H1 (cell line): ENCODE data around the gene FCN2. TPM values are rescaled to one million over a fixed set of nuclear protein-coding genes. Genes with fewer than 3 reads are reported as not detected.

Experiments used
- CTCF ChIA-PET: fragments of 300-600 bp; sonication (Branson Sonifier 250); formaldehyde crosslinking; loops from one replicate; lab custom pipeline; 2021; ENCODE audit not compliant: partially characterized antibody; lab: Charles Lee
- POLR2A ChIA-PET: fragments of 300-600 bp; sonication (Branson Sonifier 250); formaldehyde crosslinking; loops from one replicate; lab custom pipeline; 2021; ENCODE audit warnings: inconsistent platforms; ENCODE audit not compliant: partially characterized antibody; lab: Charles Lee
- DNase-seq, 2 experiments: peaks; one replicate each; pipeline versions ENCODE4 v3.0.0 to v3.0.0-alpha.2; 2010 to 2022; ENCODE audit warnings: low spot score in 2 of 2, low read depth in 1 of 2, mixed read lengths in 1 of 2
- FAIRE-seq: peaks from 2 replicates; lab custom pipeline; 2011; peaks lifted over from hg19 to GRCh38; lab: Jason Lieb, UNC
- H2AFZ ChIP-seq: 2 replicates; pipeline ENCODE4 v1.8.1; 2012; ENCODE audit warnings: low read length, inconsistent platforms
- H2AK5ac ChIP-seq: 2 replicates; pipeline ENCODE4 v1.6.1; 2013; ENCODE audit warnings: low read depth, low read length
- H2BK120ac ChIP-seq: replicated peaks from 2 replicates; pipeline ENCODE3; 2013; ENCODE audit warnings: low read depth, low read length, inconsistent platforms
- H2BK12ac ChIP-seq: 2 replicates; pipeline ENCODE4 v1.6.1; 2013; ENCODE audit warnings: low read depth, low read length
- H2BK15ac ChIP-seq: 2 replicates; pipeline ENCODE4 v1.6.1; 2013; ENCODE audit warnings: low read length
- H2BK20ac ChIP-seq: 2 replicates; pipeline ENCODE4 v1.6.1; 2013; ENCODE audit warnings: low read length
- H2BK5ac ChIP-seq: 2 replicates; pipeline ENCODE4 v1.6.1; 2013; ENCODE audit warnings: low read depth, low read length
- H3K14ac ChIP-seq: 2 replicates; pipeline ENCODE4 v1.6.1; 2013; ENCODE audit warnings: inconsistent platforms; ENCODE audit not compliant: insufficient read length
- H3K18ac ChIP-seq: 2 replicates; pipeline ENCODE4 v1.6.1; 2013; ENCODE audit warnings: low read length; ENCODE audit errors: extremely low read depth
- H3K23ac ChIP-seq: 2 replicates; pipeline ENCODE4 v1.6.1; 2013; ENCODE audit warnings: inconsistent platforms; ENCODE audit not compliant: insufficient read length
- H3K23me2 ChIP-seq: 2 replicates; pipeline ENCODE4 v1.6.1; 2013; ENCODE audit warnings: low read depth, low read length
- H3K27ac ChIP-seq: 2 replicates; pipeline ENCODE4 v1.6.1; 2011; ENCODE audit warnings: low read depth, low read length, inconsistent platforms
- H3K27me3 ChIP-seq, 4 experiments: replicated peaks in 1 of 4; 1 replicate in 1 of 4; 2 replicates in 3 of 4; pipeline versions ENCODE4 v1.6.1 to v1.8.1; 2011 to 2013; ENCODE audit warnings: low read length in 3 of 4, mild to moderate bottlenecking in 3 of 4, inconsistent platforms in 2 of 4, mixed read lengths in 2 of 4, moderate library complexity in 1 of 4; ENCODE audit not compliant: control insufficient read depth in 3 of 4, insufficient read depth in 3 of 4; ENCODE audit errors: extremely low read depth in 1 of 4
- H3K36me3 ChIP-seq, 4 experiments: 2 replicates each; pipeline versions ENCODE4 v1.6.1 to v1.8.1; 2011 to 2013; ENCODE audit warnings: mild to moderate bottlenecking in 4 of 4, low read length in 3 of 4, moderate library complexity in 2 of 4, control low read depth in 1 of 4, inconsistent platforms in 1 of 4; ENCODE audit not compliant: insufficient read depth in 4 of 4, control insufficient read depth in 2 of 4
- H3K4ac ChIP-seq: replicated peaks from 2 replicates; pipeline ENCODE3; 2013; ENCODE audit warnings: low read length, low read depth, mixed read lengths, inconsistent platforms; ENCODE audit not compliant: insufficient read length
- H3K4me1 ChIP-seq, 4 experiments: replicated peaks in 1 of 4; 1 replicate in 1 of 4; 2 replicates in 3 of 4; pipeline versions ENCODE4 v1.6.1 to v1.8.1; 2011 to 2013; ENCODE audit warnings: low read length in 3 of 4, inconsistent platforms in 2 of 4, mixed read lengths in 1 of 4; ENCODE audit not compliant: insufficient read depth in 4 of 4, control insufficient read depth in 3 of 4
- H3K4me2 ChIP-seq, 2 experiments: 2 replicates each; pipeline versions ENCODE4 v1.6.1 to v1.8.1; 2011 to 2013; ENCODE audit warnings: low read depth in 2 of 2, low read length in 2 of 2, control low read depth in 1 of 2, inconsistent platforms in 1 of 2, mild to moderate bottlenecking in 1 of 2; ENCODE audit not compliant: insufficient read depth in 1 of 2
- H3K4me3 ChIP-seq, 4 experiments: fragments of 200-600, 300-600 bp in 1 of 4; sonication (generic), shearing (Covaris generic), sonication (Bioruptor Twin) in 1 of 4; 2 replicates each; pipeline versions ENCODE4 v1.5.1 to v1.8.1; 2011 to 2016; ENCODE audit warnings: low read length in 4 of 4, low read depth in 3 of 4, control low read depth in 2 of 4, inconsistent platforms in 2 of 4, mild to moderate bottlenecking in 2 of 4, mixed read lengths in 1 of 4, moderate library complexity in 1 of 4; ENCODE audit not compliant: insufficient read depth in 2 of 4; ENCODE audit errors: extremely low read depth in 1 of 4
- H3K56ac ChIP-seq: replicated peaks from 2 replicates; pipeline ENCODE3; 2013; ENCODE audit warnings: low read depth, mild to moderate bottlenecking, mixed read lengths, low read length, inconsistent platforms; ENCODE audit not compliant: insufficient read length
- H3K79me1 ChIP-seq: 2 replicates; pipeline ENCODE4 v1.6.1; 2013; ENCODE audit warnings: low read depth, low read length, control low read depth
- H3K79me2 ChIP-seq, 2 experiments: 2 replicates each; pipeline versions ENCODE4 v1.6.1 to v1.8.1; 2012 to 2013; ENCODE audit warnings: low read length in 2 of 2, mild to moderate bottlenecking in 2 of 2, inconsistent platforms in 1 of 2; ENCODE audit not compliant: insufficient read depth in 2 of 2, control insufficient read depth in 1 of 2
- H3K9ac ChIP-seq, 4 experiments: replicated peaks in 1 of 4; 1 replicate in 1 of 4; 2 replicates in 3 of 4; pipeline versions ENCODE4 v1.6.1 to v1.8.1; 2011 to 2013; ENCODE audit warnings: low read depth in 3 of 4, low read length in 3 of 4, control low read depth in 2 of 4, mild to moderate bottlenecking in 2 of 4, moderate library complexity in 2 of 4, inconsistent platforms in 1 of 4; ENCODE audit errors: extremely low read depth in 1 of 4
- H3K9me3 ChIP-seq, 2 experiments: 2 replicates each; pipeline versions ENCODE4 v1.6.1 to v1.8.1; 2012 to 2013; ENCODE audit warnings: mild to moderate bottlenecking in 2 of 2, moderate library complexity in 2 of 2, control low read depth in 1 of 2, inconsistent platforms in 1 of 2, low read depth in 1 of 2, low read length in 1 of 2, mixed read lengths in 1 of 2; ENCODE audit not compliant: insufficient read depth in 2 of 2
- H4K20me1 ChIP-seq, 2 experiments: replicated peaks in 1 of 2; 2 replicates each; pipeline versions ENCODE3 to v1.8.1; 2011 to 2013; ENCODE audit warnings: inconsistent platforms in 2 of 2, low read length in 2 of 2, mild to moderate bottlenecking in 1 of 2; ENCODE audit not compliant: insufficient read depth in 2 of 2, control insufficient read depth in 1 of 2
- H4K5ac ChIP-seq: 2 replicates; pipeline ENCODE4 v1.6.1; 2013; ENCODE audit warnings: low read length, low read depth, mixed read lengths, inconsistent platforms; ENCODE audit not compliant: insufficient read length
- H4K8ac ChIP-seq: 2 replicates; pipeline ENCODE4 v1.8.0; 2013; ENCODE audit warnings: mild to moderate bottlenecking, moderate library complexity, low read length, inconsistent platforms; ENCODE audit not compliant: insufficient read depth; ENCODE audit errors: extremely low read depth
- H4K91ac ChIP-seq: replicated peaks from 2 replicates; pipeline ENCODE3; 2013; ENCODE audit warnings: low read length, mixed read lengths, inconsistent platforms; ENCODE audit not compliant: insufficient read length
- CREB1 ChIP-seq: IDR thresholded peaks from 2 replicates; pipeline ENCODE4 v1.6.1; 2012; ENCODE audit warnings: inconsistent platforms
- RAD21 ChIP-seq, 2 experiments: IDR thresholded peaks in 1 of 2; conservative IDR thresholded peaks in 1 of 2; 2 replicates each; pipeline ENCODE4 v1.6.1; 2011; ENCODE audit warnings: low read depth in 2 of 2, low read length in 2 of 2, improper control_type of control experiment in 1 of 2, inconsistent platforms in 1 of 2, mild to moderate bottlenecking in 1 of 2, moderate library complexity in 1 of 2
- YY1 ChIP-seq: IDR thresholded peaks from 2 replicates; pipeline ENCODE4 v1.6.1; 2011; ENCODE audit warnings: low read depth, mild to moderate bottlenecking, low read length
- WGBS, 2 experiments: shearing (Covaris generic) in 1 of 2; methylation state at CpG; one replicate each; pipeline versions ENCODE4 v1.1.6 to v1.1.7; 2013 to 2015; ENCODE audit warnings: low lambda C conversion rate in 2 of 2, mixed read lengths in 2 of 2, inconsistent platforms in 1 of 2, low coverage in 1 of 2, missing lambda C conversion rate in 1 of 2; ENCODE audit not compliant: insufficient replicate concordance in 2 of 2, insufficient coverage in 1 of 2, insufficient read length in 1 of 2; ENCODE audit errors: extremely low coverage in 1 of 2, missing lambda C conversion rate in 1 of 2; 5-methylcytosine and 5-hydroxymethylcytosine counted together
- polyA plus RNA-seq, 7 experiments: library from polyadenylated mRNA; depleted of rRNA in 3 of 7; stranded (reverse) in 5 of 7; unstranded in 2 of 7; fragments of >200 nt in 5 of 7; fragments of 200-250 nt in 2 of 7; gene quantifications; 1 replicate in 5 of 7; 2 replicates in 1 of 7; 4 replicates in 1 of 7; pipeline versions ENCODE4 v1.2.1 to v1.2.3, GENCODE V29; 2011 to 2013; ENCODE audit warnings: missing spikeins in 2 of 7, mixed read lengths in 2 of 7
- total RNA-seq: library from RNA; stranded (reverse); fragmentation: NEBNext Ultra II Directional; extraction: Animal tissue kit (Norgen Biotek cat#: 25700); gene quantifications from 2 replicates; pipeline ENCODE4 v1.2.1, GENCODE V29; 2021
- TF ChIP-seq, protein P1 (sequence below), 3 experiments: IDR thresholded peaks; 1 replicate in 2 of 3; 2 replicates in 1 of 3; pipeline versions ENCODE4 v1.5.1 to v1.6.1; 2011; ENCODE audit warnings: low read length in 3 of 3, mild to moderate bottlenecking in 3 of 3, inconsistent platforms in 2 of 3, low read depth in 1 of 3, moderate library complexity in 1 of 3; ENCODE audit not compliant: insufficient read depth in 1 of 3; ENCODE audit errors: control extremely low read depth in 1 of 3

The FCN2 gene
- total and polyA plus RNA-seq, 2 of the 8 experiments (the other 6 are each of a cell fraction or from before 2014, with no cell fraction given) = not detected

DNA sequence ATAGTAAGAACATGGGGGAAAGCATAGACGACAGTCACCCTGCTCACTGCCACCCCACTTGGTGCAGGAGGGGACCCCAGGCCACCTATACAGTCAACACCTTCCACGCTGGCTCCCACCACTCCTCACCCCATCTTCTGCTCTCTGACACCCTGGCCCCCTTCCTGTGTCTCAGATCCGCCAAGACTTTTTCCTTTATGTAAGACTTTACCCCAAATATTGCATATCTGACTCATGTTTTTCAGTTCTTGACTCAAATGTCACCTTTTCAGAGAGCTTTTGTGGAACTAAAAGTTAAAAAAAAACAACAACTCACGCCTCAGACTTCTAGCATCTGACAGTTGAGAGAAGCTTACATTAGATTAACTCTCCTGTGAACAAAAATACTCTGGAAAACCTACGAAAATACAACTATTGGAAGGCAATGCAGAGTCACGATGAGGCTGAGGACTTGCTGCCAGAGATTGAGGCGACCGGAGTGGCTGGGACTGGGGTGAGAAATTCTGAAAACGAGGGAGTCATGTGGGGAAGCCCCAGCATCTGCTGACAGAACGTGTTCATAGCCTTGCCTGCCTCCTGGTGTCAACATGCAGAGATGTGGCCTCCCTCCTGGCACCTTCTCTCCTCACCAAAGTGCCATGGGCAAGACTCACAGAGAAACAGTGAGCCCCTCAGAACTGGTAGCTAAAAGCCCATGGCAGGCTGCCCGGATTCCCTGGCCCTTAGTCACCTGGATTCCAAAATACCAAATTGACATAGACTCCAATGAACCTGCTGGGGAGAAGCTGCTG lies 22.4 kb upstream of the FCN2 start:
- Histone ChIP-seq H3K14ac (no peak overlapping the region), H4K5ac (no peak overlapping the region), H3K4ac (no peak overlapping the region), H4K20me1 (no peaks in the 10 kb centered on the region), H3K27me3 (no peaks in the 10 kb centered on the region), H2BK15ac (no peak overlapping the region), H3K23me2 (no peaks in the 10 kb centered on the region), H3K18ac (no peak overlapping the region), H2AFZ (0 out of 2 replicates have a peak overlapping the region, but pooled peaks have one; percentile 17), H3K36me3 (no peaks in the 10 kb centered on the region; a peak in 1 of 8 replicates), H3K27ac (no peak overlapping the region), H3K9me3 (peaks cover 0 to 4% of the 10 kb centered on the region in 2 experiments; a peak in 2 of 4 replicates), H2BK120ac (no peak overlapping the region), H2BK5ac (no peak overlapping the region), H4K91ac (peak overlapping the region; percentile 26), H2AK5ac (no peak overlapping the region), H3K9ac (no peak overlapping the region), H3K4me1 (no peaks in the 10 kb centered on the region), H3K23ac (no peak overlapping the region), H3K56ac (no peak overlapping the region), H3K4me2 (no peak overlapping the region), H4K8ac (no peak overlapping the region), H3K4me3 (no peak overlapping the region), H2BK12ac (no peak overlapping the region), H2BK20ac (no peak overlapping the region), H3K79me2 (no peaks in the 10 kb centered on the region), H3K79me1 (no peaks in the 10 kb centered on the region)
- FAIRE-seq (no peak), DNase-seq (no peak)
- TF ChIP-seq, protein P1, sequence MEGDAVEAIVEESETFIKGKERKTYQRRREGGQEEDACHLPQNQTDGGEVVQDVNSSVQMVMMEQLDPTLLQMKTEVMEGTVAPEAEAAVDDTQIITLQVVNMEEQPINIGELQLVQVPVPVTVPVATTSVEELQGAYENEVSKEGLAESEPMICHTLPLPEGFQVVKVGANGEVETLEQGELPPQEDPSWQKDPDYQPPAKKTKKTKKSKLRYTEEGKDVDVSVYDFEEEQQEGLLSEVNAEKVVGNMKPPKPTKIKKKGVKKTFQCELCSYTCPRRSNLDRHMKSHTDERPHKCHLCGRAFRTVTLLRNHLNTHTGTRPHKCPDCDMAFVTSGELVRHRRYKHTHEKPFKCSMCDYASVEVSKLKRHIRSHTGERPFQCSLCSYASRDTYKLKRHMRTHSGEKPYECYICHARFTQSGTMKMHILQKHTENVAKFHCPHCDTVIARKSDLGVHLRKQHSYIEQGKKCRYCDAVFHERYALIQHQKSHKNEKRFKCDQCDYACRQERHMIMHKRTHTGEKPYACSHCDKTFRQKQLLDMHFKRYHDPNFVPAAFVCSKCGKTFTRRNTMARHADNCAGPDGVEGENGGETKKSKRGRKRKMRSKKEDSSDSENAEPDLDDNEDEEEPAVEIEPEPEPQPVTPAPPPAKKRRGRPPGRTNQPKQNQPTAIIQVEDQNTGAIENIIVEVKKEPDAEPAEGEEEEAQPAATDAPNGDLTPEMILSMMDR (IDR thresholded peaks at IDR 0.05; ENCODE audit: control extremely low read depth in 1 of 3, insufficient read depth in 1 of 3, low read depth in 1 of 3, low read length in 3 of 3) = peak in 1 of 3 experiments; percentile 8; a peak in 1 of 4 replicates
- TF ChIP-seq CREB1 = no peak
- TF ChIP-seq RAD21 (IDR thresholded peaks at IDR 0.05 in 1 of 2, conservative IDR thresholded peaks at IDR 0.05 in 1 of 2; ENCODE audit: low read depth in 2 of 2, low read length in 2 of 2) = peak in 1 of 2 experiments; percentile 29; a peak in 2 of 4 replicates
- no peak for TF ChIP-seq YY1
- ChIA-PET CTCF (interaction anchor here (0.6 to 1.2 kb wide), 3 partner anchors 79 to 415 kb away, joined by 3 read pairs; no protein-coding TSS in a partner anchor), POLR2A (interaction anchor here (0.6 to 0.7 kb wide), 2 partner anchors 73 to 492 kb away, joined by 3 read pairs; no protein-coding TSS in a partner anchor)
- WGBS, 2 experiments = 83% methylated on average over 11 of the region's 11 CpGs; no CpG with 5 or more reads in 1 of the 2 experiments
